Measurements from ENCODE around the gene TRMO. TPM values are rescaled to one million over a fixed set of nuclear protein-coding genes. Genes with fewer than 3 reads are reported as not detected.

TRMO gene
- total and polyA plus RNA-seq, 2 of the 13 experiments (the other 11 are each of a cell fraction or from before 2014, with no cell fraction given) = 8.7 to 18.6 TPM

DNA sequence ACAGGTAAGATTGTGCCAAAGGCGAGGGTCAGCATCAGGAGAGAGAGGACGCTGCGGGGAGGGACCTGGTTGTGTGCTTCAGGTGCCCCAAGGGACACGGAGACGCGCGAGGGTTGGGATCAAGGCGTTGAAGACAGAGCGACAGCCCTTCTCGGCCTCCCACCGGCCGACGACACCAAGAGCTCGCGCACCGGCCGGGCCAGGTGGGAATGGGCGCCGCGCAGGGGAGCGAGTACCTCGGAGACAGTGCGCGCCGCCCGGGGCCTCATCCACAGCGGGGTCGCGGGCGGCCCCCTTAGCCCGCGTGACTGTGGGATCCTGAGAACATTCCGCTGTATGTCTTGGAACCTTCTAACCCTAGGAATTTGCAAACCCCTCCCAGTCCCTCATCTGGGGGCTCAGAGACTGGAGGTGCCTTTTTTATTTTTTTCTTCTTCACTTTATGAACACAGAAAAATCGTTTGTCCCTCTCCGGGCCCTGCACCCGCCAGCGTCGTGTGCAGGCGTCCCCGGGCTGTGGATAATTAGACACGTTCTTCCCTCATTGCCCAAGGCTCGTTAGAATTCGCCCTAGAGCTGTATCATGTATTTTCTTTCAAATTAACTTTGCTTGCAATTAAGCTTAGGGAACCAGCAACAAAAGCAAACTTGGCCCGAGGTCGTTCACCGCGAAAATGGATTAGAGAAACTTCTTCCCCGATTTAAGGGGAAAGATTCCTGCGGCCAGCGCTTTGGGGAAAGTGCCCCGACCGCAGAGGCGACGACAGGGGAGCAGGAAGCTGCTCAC lies 64.5 kb downstream of the TRMO start (continued):
- TF ChIP-seq, protein P1, sequence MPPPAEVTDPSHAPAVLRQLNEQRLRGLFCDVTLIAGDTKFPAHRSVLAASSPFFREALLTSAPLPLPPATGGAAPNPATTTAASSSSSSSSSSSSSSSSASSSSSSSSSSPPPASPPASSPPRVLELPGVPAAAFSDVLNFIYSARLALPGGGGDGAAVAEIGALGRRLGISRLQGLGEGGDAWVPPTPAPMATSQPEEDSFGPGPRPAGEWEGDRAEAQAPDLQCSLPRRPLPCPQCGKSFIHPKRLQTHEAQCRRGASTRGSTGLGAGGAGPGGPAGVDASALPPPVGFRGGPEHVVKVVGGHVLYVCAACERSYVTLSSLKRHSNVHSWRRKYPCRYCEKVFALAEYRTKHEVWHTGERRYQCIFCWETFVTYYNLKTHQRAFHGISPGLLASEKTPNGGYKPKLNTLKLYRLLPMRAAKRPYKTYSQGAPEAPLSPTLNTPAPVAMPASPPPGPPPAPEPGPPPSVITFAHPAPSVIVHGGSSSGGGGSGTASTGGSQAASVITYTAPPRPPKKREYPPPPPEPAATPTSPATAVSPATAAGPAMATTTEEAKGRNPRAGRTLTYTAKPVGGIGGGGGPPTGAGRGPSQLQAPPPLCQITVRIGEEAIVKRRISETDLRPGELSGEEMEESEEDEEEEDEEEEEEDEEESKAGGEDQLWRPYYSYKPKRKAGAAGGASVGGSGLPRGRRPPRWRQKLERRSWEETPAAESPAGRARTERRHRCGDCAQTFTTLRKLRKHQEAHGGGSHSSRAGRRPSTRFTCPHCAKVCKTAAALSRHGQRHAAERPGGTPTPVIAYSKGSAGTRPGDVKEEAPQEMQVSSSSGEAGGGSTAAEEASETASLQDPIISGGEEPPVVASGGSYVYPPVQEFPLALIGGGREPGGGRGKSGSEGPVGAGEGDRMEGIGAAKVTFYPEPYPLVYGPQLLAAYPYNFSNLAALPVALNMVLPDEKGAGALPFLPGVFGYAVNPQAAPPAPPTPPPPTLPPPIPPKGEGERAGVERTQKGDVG (CRISPR knock-in tag; IDR thresholded peaks at IDR 0.05; ENCODE audit: borderline replicate concordance) = no peak
- TF ChIP-seq KLF12 (CRISPR knock-in tag; IDR thresholded peaks at IDR 0.05; ENCODE audit: borderline replicate concordance) = no peak

DNA sequence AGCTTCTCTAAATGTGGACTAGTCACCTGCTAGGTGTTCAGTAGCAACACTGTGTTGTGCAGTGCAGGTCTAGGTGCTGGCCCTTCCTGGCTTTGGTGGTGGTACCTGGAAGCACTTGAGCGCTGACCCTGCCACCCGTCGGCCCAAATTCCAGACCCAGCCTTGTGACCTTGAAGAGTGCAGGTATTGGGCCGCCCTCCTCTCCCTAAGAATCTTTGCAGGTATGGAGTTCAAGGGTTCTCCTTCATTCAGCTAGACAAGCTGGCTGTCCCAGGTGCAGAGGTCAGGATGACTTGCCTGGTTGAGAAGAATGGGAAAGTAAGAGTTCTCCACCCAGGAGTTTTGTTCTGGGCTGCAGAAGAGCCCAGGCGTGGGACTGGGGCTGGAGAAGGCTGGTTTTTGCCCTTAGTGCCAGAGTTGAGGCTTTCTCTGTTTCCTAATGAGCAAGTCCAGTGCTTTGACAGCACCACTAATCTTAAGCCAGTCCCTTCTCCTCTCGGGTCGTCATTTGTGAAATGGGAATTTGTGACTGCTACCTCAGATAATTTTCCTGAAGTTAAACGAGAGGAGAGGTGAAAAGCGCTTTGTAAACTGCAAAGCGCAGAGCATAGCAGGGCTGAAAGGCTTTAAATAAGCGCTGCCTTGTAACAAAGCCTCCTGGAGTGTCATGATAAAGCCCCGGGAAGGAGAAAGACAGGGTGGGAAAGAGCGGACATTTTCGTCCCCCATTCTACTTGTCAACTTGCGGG lies 65.3 kb downstream of the TRMO start:
- WGBS (ENCODE audit: low lambda C conversion rate) = 38% methylated on average over 15 of the region's 15 CpGs
- TF ChIP-seq BORCS8-MEF2B (CRISPR knock-in tag; IDR thresholded peaks at IDR 0.05) (no peak), IRX3 (CRISPR knock-in tag; IDR thresholded peaks at IDR 0.05; ENCODE audit: borderline replicate concordance, low read depth) (no peak), MBNL3 (CRISPR knock-in tag; conservative IDR thresholded peaks at IDR 0.05) (no peak), ETV6 (CRISPR knock-in tag; conservative IDR thresholded peaks at IDR 0.05) (no peak)
- TF ChIP-seq, protein P2, sequence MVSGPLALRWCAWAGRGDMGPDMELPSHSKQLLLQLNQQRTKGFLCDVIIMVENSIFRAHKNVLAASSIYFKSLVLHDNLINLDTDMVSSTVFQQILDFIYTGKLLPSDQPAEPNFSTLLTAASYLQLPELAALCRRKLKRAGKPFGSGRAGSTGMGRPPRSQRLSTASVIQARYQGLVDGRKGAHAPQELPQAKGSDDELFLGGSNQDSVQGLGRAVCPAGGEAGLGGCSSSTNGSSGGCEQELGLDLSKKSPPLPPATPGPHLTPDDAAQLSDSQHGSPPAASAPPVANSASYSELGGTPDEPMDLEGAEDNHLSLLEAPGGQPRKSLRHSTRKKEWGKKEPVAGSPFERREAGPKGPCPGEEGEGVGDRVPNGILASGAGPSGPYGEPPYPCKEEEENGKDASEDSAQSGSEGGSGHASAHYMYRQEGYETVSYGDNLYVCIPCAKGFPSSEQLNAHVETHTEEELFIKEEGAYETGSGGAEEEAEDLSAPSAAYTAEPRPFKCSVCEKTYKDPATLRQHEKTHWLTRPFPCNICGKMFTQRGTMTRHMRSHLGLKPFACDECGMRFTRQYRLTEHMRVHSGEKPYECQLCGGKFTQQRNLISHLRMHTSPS (CRISPR knock-in tag; IDR thresholded peaks at IDR 0.05; ENCODE audit: low read depth) = no peak
- TF ChIP-seq, protein P3, sequence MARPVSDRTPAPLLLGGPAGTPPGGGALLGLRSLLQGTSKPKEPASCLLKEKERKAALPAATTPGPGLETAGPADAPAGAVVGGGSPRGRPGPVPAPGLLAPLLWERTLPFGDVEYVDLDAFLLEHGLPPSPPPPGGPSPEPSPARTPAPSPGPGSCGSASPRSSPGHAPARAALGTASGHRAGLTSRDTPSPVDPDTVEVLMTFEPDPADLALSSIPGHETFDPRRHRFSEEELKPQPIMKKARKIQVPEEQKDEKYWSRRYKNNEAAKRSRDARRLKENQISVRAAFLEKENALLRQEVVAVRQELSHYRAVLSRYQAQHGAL (CRISPR knock-in tag; IDR thresholded peaks at IDR 0.05; ENCODE audit: not compliant biosample characterization) = no peak
- Histone ChIP-seq H4K20me1 (ENCODE audit: insufficient read depth, low read length) (no peaks in the 10 kb centered on the region), H3K4me1 (ENCODE audit: insufficient read depth, low read length) (no peaks in the 10 kb centered on the region; the same call in 1 of the 2 replicates), H3K4me2 (ENCODE audit: low read depth, low read length) (0 out of 2 replicates have a peak overlapping the region, but pooled peaks have one; percentile 24), H3K36me3 (replicated peaks in 1 of 2; ENCODE audit: control insufficient read depth in 1 of 2, insufficient read depth in 2 of 2, low read length in 2 of 2) (no peaks in the 10 kb centered on the region), H2AFZ (ENCODE audit: low read length) (no peak overlapping the region), H3K9me3 (ENCODE audit: low read length) (no peaks in the 10 kb centered on the region), H3K79me2 (ENCODE audit: insufficient read depth, low read length) (no peaks in the 10 kb centered on the region), H3K9ac (ENCODE audit: insufficient read depth, low read depth, low read length) (no peak overlapping the region), H3K4me3 (replicated peaks in 1 of 3; ENCODE audit: insufficient read depth in 1 of 3, low read depth in 2 of 3, low read length in 3 of 3) (no peak overlapping the region), H3K27ac (ENCODE audit: extremely low read length, insufficient read depth, low read length) (no peak overlapping the region), H3K27me3 (ENCODE audit: control insufficient read depth in 1 of 2, insufficient read depth in 2 of 2, low read length in 2 of 2) (peaks cover 6 to 49% of the 10 kb centered on the region in 2 experiments; a peak in 4 of 5 replicates)
- DNase-seq (ENCODE audit: low spot score) (no peak), FAIRE-seq (no peak), ATAC-seq (no peak)
- in situ Hi-C loops (cut with HindIII; ENCODE audit: extremely low pct_ligation_motif_present, low pct_unique_long_range_greater_than_20kb) = no loop called here
- BruUV-seq (replicated peaks) = no TSS peak
- CTCF ChIA-PET (ENCODE audit: low intra/inter-chr PET ratio, low total read pairs) = no interaction called here
- POLR2A ChIA-PET = no interaction called here
- intact Hi-C loops (cut with micrococcal nuclease; ENCODE audit: unreplicated experiment) = no loop called here
